Measurements from ENCODE around the gene RDH12.
"Not testable (repeated sequence)": the region's sequence is repeated elsewhere in the genome, so short reads cannot be mapped to it uniquely, and the experiment has no call there.

Gene RDH12

DNA sequence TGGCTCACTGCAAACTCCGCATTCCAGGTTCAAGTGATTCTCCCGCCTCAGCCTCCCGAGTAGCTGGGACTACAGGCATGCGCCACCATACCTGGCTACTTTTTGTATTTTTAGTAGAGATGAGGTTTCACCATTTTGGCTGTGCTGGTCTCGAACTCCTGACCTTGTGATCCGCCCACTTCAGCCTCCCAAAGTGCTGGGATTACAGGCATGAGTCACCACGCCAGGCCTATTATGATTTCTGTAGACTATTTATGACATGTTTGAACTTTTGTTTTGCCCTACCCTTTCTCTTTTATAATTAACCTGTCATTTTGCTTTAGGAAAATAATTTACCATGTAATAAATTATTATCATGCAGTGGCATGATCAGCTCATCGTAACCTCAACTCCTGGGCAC is at the start of gene RDH12:
TSS of gene RDH12 (plus strand) at position 395 of the 400 bp plus-strand sequence. CDS start 20,757 bp downstream, outside the sequence.
- H3K27ac Mint-ChIP-seq (ENCODE audit: low read depth); H3K36me3 Mint-ChIP-seq (ENCODE audit: insufficient read depth); DNase-seq (ENCODE audit: low spot score in 2 of 2); H3K4me3 Mint-ChIP-seq; H3K9me3 Mint-ChIP-seq; H3K4me1 Mint-ChIP-seq; ATAC-seq (replicated peaks; ENCODE audit: extremely low read depth, poor library complexity, severe bottlenecking): not testable (repeated sequence)
- peaks cover 11% of the 10 kb centered on the region for H3K27me3 Mint-ChIP-seq

DNA sequence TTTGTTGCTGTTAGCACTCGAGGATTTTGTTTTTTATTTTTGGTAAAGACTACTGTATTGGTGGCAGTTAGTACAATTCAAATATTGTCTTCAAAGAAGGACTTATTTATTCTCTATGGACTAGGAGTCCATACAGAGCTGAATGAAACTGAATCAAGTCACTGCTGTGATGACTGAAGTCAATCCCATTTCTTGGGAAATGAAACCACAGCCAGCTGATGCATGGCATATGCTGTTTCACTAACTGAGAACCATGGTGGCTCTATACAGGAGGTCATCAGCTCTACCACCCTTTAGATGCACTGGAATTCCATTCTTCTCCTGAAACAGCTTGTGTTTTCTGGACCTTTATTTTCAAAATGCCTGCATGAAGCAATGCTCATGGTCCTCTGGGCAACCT is 49.5 kb upstream of the RDH12 start:
- no peak for ATAC-seq (replicated peaks; ENCODE audit: extremely low read depth, poor library complexity, severe bottlenecking)
- Mint-ChIP-seq H3K27ac (ENCODE audit: low read depth) (no peak overlapping the region), H3K36me3 (ENCODE audit: insufficient read depth) (peaks cover 59% of the 10 kb centered on the region), H3K27me3 (no peaks in the 10 kb centered on the region), H3K4me3 (no peak overlapping the region), H3K4me1 (no peaks in the 10 kb centered on the region), H3K9me3 (no peaks in the 10 kb centered on the region)
- no peak for DNase-seq (ENCODE audit: low spot score in 2 of 2)

DNA sequence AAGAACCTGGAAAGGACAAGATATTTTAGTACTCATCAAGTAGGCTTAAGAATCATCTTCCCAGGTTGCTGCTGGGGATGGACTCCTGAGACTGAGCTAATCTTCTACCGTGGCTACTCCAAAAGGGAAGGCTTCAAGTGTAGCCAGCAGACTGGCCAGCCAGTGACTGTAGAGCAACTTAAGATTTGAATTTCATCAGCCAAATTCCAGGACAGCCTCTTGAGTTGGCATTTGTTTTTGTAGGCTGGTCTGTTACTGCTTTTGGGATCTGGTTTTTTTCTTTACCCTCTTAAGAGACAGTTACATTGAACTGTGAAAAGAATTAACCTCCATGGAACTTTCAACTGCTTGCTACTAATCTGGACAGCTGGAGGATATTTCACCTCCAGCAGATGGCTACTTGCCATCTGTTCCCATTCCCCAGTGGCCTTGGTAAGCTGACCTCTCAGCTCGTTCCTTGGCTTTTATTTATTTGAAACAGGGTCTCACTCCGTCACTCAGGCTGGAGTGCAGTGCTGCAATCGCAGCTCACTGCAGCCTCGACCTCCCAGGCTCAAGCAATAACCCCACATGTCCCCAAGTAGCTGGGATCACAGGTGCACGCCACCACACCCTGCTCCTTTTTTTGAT is 47.9 kb upstream of the RDH12 start:
- Mint-ChIP-seq H3K4me3 (no peak overlapping the region), H3K27me3 (no peaks in the 10 kb centered on the region), H3K36me3 (ENCODE audit: insufficient read depth) (peaks cover 59% of the 10 kb centered on the region), H3K27ac (ENCODE audit: low read depth) (no peak overlapping the region), H3K4me1 (no peaks in the 10 kb centered on the region), H3K9me3 (no peaks in the 10 kb centered on the region)
- no peak for DNase-seq (ENCODE audit: low spot score in 2 of 2)
- ATAC-seq (replicated peaks; ENCODE audit: extremely low read depth, poor library complexity, severe bottlenecking) = no peak

DNA sequence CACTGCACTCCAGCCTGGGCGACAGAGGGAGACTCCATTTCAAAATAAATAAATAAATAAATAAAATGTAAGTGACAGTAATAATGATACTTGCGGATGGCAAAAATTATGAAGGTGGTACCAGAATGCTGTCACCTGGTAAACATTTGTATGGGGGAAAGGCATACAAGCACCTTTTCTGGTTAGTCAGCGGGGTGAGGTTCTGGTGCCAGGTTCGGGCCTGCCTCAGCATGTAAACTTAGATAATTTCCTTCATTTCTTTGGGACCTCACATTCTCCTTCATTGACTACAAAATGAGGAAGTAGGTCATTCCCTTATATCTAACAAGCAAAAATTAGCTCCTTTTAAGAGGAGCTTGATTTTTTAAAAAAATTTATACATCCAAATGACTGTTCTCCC is 38.1 kb upstream of the RDH12 start:
- Mint-ChIP-seq H3K36me3 (ENCODE audit: insufficient read depth) (peaks cover 18% of the 10 kb centered on the region), H3K4me3 (no peak overlapping the region), H3K27ac (ENCODE audit: low read depth) (no peak overlapping the region), H3K4me1 (peaks cover 30% of the 10 kb centered on the region), H3K27me3 (no peaks in the 10 kb centered on the region), H3K9me3 (no peaks in the 10 kb centered on the region)
- no peak for DNase-seq (ENCODE audit: low spot score in 2 of 2)
- ATAC-seq (replicated peaks; ENCODE audit: extremely low read depth, poor library complexity, severe bottlenecking) = no peak

DNA sequence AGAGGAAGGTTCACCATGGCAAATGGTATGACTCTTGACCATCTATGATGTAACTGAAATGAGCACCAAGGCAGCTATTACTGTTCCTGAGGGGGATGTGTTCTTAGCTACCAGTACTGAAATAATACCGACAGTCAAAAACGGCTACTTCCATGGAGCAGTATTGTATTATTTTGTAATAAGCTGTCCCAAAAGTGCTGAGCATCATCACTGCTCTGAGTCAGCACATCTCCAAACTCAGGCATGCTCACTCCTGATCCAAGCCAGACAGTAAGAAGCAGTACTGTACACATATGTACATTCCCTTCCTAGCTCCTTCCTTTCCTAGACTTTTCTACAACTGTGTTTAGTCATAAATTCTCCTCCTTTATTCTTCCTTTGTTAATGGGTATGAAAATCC is 35.8 kb upstream of the RDH12 start:
- H3K27me3 Mint-ChIP-seq = no peaks in the 10 kb centered on the region
- peaks cover 52% of the 10 kb centered on the region for H3K4me1 Mint-ChIP-seq
- H3K36me3 Mint-ChIP-seq (ENCODE audit: insufficient read depth) = peaks cover 8% of the 10 kb centered on the region
- DNase-seq (ENCODE audit: low spot score in 2 of 2) (no peak), ATAC-seq (replicated peaks; ENCODE audit: extremely low read depth, poor library complexity, severe bottlenecking) (no peak)
- no peaks in the 10 kb centered on the region for H3K9me3 Mint-ChIP-seq
- peak overlapping the region; percentile 20 for H3K27ac Mint-ChIP-seq (ENCODE audit: low read depth)
- H3K4me3 Mint-ChIP-seq = no peak overlapping the region

DNA sequence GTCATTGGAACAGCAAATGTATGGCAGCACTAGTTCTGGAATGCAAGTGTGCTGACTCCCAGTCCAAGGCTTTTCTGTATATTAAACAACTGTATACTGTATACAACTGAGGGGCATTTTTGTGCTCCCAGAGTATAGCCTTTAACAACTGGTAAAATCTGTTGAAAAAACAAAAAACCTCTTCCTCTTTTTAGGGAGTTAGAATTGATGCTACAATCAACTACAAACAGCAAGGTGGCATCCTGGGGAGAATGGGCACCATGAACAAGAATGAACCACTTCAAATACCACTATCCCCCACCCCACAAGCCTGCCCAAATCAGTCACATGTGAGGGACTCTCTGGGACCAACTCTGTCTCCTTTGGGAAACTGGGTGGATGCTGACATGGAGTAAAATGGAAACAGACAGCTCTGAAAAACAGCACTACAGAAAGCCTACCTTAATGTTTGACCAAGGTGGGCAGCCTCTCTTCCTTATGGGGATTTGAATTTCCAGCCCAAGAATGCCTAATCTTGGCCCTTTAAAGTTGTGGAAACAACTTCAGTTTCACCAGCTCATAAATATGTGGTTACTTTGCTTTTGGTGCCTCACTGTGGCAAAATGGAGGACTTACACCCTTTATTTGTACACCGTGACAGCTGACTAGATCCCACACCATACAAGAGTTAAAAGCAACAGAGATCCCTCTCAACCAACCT is 34.8 kb upstream of the RDH12 start:
- DNase-seq (ENCODE audit: low spot score in 2 of 2) (no peak), ATAC-seq (replicated peaks; ENCODE audit: extremely low read depth, poor library complexity, severe bottlenecking) (peak; percentile 75)
- no peaks in the 10 kb centered on the region for H3K27me3 Mint-ChIP-seq
- H3K4me3 Mint-ChIP-seq = no peak overlapping the region
- peaks cover 57% of the 10 kb centered on the region for H3K4me1 Mint-ChIP-seq
- peak overlapping the region; percentile 20 for H3K27ac Mint-ChIP-seq (ENCODE audit: low read depth)
- no peaks in the 10 kb centered on the region for H3K9me3 Mint-ChIP-seq
- H3K36me3 Mint-ChIP-seq (ENCODE audit: insufficient read depth) = peaks cover 8% of the 10 kb centered on the region

DNA sequence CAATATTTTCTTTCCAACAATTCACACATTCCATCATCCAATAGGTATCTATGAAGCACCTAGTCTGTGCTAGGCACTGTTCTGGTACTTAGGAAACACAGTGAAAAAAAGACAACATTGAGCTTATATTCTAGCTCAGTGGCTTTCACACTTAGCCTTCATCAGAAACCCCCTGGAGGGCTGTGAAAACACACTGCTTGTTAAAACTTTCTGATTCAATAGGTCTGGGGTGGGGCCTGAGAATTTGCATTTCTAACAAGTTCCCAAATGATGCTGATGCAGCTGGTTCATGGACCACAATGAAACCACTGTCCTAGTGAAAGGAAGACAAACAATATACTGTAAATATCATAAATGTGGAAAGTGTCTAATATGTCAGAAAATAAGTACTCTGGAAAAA is 33.1 kb upstream of the RDH12 start:
- Mint-ChIP-seq H3K36me3 (ENCODE audit: insufficient read depth) (peaks cover 6% of the 10 kb centered on the region), H3K27me3 (no peaks in the 10 kb centered on the region), H3K27ac (ENCODE audit: low read depth) (peak overlapping the region; percentile 85), H3K4me1 (peaks cover 70% of the 10 kb centered on the region), H3K9me3 (no peaks in the 10 kb centered on the region), H3K4me3 (no peak overlapping the region)
- ATAC-seq (replicated peaks; ENCODE audit: extremely low read depth, poor library complexity, severe bottlenecking) (peak; percentile 72), DNase-seq (ENCODE audit: low spot score in 2 of 2) (no peak)

DNA sequence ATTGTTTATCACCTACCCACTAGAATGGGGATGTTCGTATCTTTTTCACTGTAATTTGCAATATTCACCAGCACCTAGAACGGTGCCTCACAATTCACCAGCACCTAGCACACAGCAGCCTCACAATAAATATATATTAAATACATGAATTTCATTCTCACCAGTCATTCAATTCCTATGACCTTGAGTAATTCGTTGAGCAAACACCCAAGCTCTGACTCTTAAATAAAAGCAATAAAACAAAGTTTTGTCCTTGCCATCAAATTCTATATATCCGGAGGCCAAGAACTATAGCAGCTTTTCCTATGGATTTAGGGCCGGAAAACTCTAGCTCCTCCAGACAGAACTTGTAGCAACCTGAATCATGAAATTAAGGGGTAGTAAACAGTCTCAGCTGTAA is 28.2 kb upstream of the RDH12 start:
- H3K27me3 Mint-ChIP-seq = no peaks in the 10 kb centered on the region
- peaks cover 53% of the 10 kb centered on the region for H3K4me1 Mint-ChIP-seq
- peak overlapping the region; percentile 29 for H3K27ac Mint-ChIP-seq (ENCODE audit: low read depth)
- DNase-seq (ENCODE audit: low spot score in 2 of 2) = no peak
- ATAC-seq (replicated peaks; ENCODE audit: extremely low read depth, poor library complexity, severe bottlenecking) = no peak
- H3K9me3 Mint-ChIP-seq = no peaks in the 10 kb centered on the region
- H3K36me3 Mint-ChIP-seq (ENCODE audit: insufficient read depth) = peaks cover 15% of the 10 kb centered on the region
- peak overlapping the region; percentile 87 for H3K4me3 Mint-ChIP-seq

DNA sequence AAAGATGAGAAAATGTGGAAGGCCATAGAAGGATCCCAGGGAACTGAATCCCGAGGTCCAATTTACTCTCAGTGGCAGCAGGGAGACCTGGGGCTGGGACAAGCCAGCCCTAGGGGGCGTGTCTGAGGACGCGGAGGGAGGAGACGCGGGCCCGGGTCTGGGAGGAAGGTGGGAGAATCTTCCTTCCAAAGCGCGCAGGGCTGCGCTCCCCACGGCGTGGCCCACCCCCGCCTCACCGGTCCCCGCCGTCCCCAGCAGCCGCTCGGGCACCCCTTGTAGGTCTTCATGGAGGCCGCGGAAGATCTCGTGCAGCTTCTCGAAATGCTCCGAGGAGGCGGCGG is 27.6 kb upstream of the RDH12 start:
- Mint-ChIP-seq H3K4me3 (peak overlapping the region; percentile 87), H3K4me1 (peaks cover 46% of the 10 kb centered on the region), H3K36me3 (ENCODE audit: insufficient read depth) (peaks cover 15% of the 10 kb centered on the region), H3K27ac (ENCODE audit: low read depth) (peak overlapping the region; percentile 29), H3K9me3 (no peaks in the 10 kb centered on the region), H3K27me3 (no peaks in the 10 kb centered on the region)
- ATAC-seq (replicated peaks; ENCODE audit: extremely low read depth, poor library complexity, severe bottlenecking) (peak; percentile 49), DNase-seq (ENCODE audit: low spot score in 2 of 2) (peak in 1 of 2 donors; percentile 11)

DNA sequence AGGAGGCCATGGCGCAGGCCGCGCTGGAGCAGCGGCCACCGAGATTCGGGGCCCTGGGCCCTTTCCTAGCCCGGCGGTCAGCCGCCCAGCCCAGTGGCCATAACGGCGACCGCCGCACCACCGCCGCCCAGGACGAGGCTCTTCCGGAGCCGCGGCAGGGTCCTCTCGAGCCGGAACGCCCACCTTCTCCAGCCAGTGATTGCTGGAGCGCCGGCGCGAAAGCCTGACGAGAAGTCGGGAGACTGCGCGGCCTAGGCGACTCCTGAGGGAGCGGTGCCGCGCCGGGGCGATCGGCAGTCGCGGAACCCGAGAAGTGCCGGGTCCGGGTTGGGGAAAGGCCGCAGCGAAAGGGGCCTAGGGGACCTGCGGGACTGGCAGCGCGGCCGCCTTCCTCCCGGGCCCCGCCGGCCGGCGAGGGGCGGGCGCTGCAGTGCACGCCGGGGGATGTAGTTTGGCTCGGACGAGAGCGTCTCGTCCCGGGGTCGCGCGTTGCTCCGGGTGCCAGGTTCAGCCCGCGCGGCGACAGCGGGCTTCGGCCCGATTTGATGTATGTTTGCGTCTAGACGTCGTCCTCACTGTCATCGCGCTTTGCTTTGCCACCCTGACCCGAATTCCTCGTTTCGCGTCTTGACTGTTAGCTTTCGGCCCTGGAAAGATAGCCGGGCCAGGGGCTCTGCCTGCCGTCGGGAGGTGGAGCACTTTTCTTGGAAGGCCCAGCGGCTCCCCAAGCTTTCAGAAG is 27.0 kb upstream of the RDH12 start, which contains the start of gene VTI1B:
TSS of gene VTI1B (minus strand) at position 153 of the 739 bp plus-strand sequence. CDS start at position 10, 143 bp downstream.
- H3K9me3 Mint-ChIP-seq = no peaks in the 10 kb centered on the region

DNA sequence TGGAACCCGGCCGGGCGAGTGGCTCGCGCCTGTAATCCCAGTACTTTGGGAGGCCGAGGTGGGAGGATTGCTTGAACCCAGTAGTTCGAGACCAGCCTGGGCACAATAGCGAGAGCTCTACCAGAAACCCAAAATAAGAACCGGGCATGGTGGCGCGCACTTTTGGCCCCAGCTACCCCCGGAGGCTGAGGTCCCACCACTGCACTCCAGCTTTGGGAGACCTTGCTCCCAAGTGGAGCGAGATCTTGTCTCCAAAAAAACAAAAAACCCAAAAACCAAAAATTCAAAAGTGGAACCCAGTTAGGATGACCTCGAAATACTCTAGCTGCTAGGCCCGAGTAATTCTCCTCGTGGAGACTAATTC is 26.5 kb upstream of the RDH12 start:
- no peak for DNase-seq (ENCODE audit: low spot score in 2 of 2)
- no peak for ATAC-seq (replicated peaks; ENCODE audit: extremely low read depth, poor library complexity, severe bottlenecking)
- H3K36me3 Mint-ChIP-seq (ENCODE audit: insufficient read depth) = peaks cover 15% of the 10 kb centered on the region
- H3K27me3 Mint-ChIP-seq = no peaks in the 10 kb centered on the region
- H3K9me3 Mint-ChIP-seq = no peaks in the 10 kb centered on the region
- peak overlapping the region; percentile 87 for H3K4me3 Mint-ChIP-seq
- H3K4me1 Mint-ChIP-seq = peaks cover 36% of the 10 kb centered on the region
- peak overlapping the region; percentile 29 for H3K27ac Mint-ChIP-seq (ENCODE audit: low read depth)

More for the DNA sequence above, 27.0 kb upstream of the RDH12 start, which contains the start of gene VTI1B:
- ATAC-seq (replicated peaks; ENCODE audit: extremely low read depth, poor library complexity, severe bottlenecking) = peak; percentile 89
- peak within 1 kb of the TSS; percentile 87 for H3K4me3 Mint-ChIP-seq
- peaks cover 15% of the 10 kb centered on the region for H3K36me3 Mint-ChIP-seq (ENCODE audit: insufficient read depth)
- peak within 1 kb of the TSS; percentile 29 for H3K27ac Mint-ChIP-seq (ENCODE audit: low read depth)
- DNase-seq (ENCODE audit: low spot score in 2 of 2) = peak; percentile 71 to 75
- peaks cover 41% of the 10 kb centered on the region for H3K4me1 Mint-ChIP-seq
- no peaks in the 10 kb centered on the region for H3K27me3 Mint-ChIP-seq

DNA sequence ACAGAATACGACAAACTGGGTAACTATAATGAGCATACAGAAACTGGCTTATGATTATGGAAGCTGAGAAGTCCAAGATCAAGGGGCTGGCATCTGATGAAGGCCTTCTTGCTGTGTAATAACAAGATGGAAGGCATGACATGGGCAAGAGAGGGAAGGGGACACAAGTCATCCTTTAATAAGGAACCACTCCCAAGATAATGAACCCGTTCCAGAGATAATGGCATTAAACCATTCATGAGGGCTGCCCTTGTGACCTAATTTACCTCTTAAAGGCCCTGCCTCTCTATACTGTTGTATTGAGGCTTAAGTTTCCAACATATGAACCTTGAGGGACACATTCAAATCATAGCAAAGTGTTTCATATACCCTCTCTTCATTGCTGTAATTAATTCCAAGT is 22.7 kb upstream of the RDH12 start:
- H3K36me3 Mint-ChIP-seq (ENCODE audit: insufficient read depth) = peaks cover 30% of the 10 kb centered on the region
- H3K4me1 Mint-ChIP-seq = peaks cover 13% of the 10 kb centered on the region
- H3K9me3 Mint-ChIP-seq = no peaks in the 10 kb centered on the region
- DNase-seq (ENCODE audit: low spot score in 2 of 2) (no peak), ATAC-seq (replicated peaks; ENCODE audit: extremely low read depth, poor library complexity, severe bottlenecking) (no peak)
- H3K4me3 Mint-ChIP-seq = no peak overlapping the region
- no peak overlapping the region for H3K27ac Mint-ChIP-seq (ENCODE audit: low read depth)
- no peaks in the 10 kb centered on the region for H3K27me3 Mint-ChIP-seq

All from central memory CD8-positive, alpha-beta T cell (primary cell).